NCI-H345 treated with DMSO at 0.1 percent for 48 hours (cell line): ENCODE data around the gene TSBP1.
"Not testable (repeated sequence)": the region's sequence is repeated elsewhere in the genome, so short reads cannot be mapped to it uniquely, and the experiment has no call there.

Experiments used
- DNase-seq: peaks from one replicate; lab custom pipeline; 2025; ENCODE audit not compliant: unreplicated experiment; lab: John Stamatoyannopoulos, UW

Gene TSBP1

GRCh38 chr6:32379545-32379944 is 7.8 kb upstream of the TSBP1 start:
- DNase-seq = no peak

- DNase-seq = no peak
Observed at GRCh38 chr6:32375739-32376529, 4.2 kb upstream of the TSBP1 start.

GRCh38 chr6:32371229-32371628 is 474 bp downstream of the TSBP1 start:
- DNase-seq = no peak

GRCh38 chr6:32370505-32370904 is 1.2 kb downstream of the TSBP1 start:
- no peak for DNase-seq

- no peak for DNase-seq
Observed at GRCh38 chr6:32369660-32370059, 2.0 kb downstream of the TSBP1 start.

GRCh38 chr6:32367644-32368043 is 4.1 kb downstream of the TSBP1 start:
- no peak for DNase-seq

GRCh38 chr6:32359225-32359624 is 12.5 kb downstream of the TSBP1 start:
- DNase-seq = not testable (repeated sequence)

GRCh38 chr6:32358548-32358947 is 13.2 kb downstream of the TSBP1 start:
- not testable (repeated sequence) for DNase-seq

GRCh38 chr6:32355018-32355417 is 16.7 kb downstream of the TSBP1 start:
- DNase-seq = no peak

GRCh38 chr6:32353348-32353747 is 18.4 kb downstream of the TSBP1 start:
- no peak for DNase-seq

GRCh38 chr6:32340242-32340641 is 31.5 kb downstream of the TSBP1 start:
- no peak for DNase-seq

- DNase-seq = no peak
Observed at GRCh38 chr6:32337186-32337805, 34.4 kb downstream of the TSBP1 start.

- DNase-seq = no peak
Observed at GRCh38 chr6:32332433-32332832, 39.3 kb downstream of the TSBP1 start.

- DNase-seq = no peak
Observed at GRCh38 chr6:32329141-32329540, 42.6 kb downstream of the TSBP1 start.

- DNase-seq = no peak
Observed at GRCh38 chr6:32327103-32327502, 44.6 kb downstream of the TSBP1 start.

GRCh38 chr6:32318501-32318900 is 53.2 kb downstream of the TSBP1 start:
- no peak for DNase-seq

- no peak for DNase-seq
Observed at GRCh38 chr6:32317541-32317940, 54.2 kb downstream of the TSBP1 start.

- no peak for DNase-seq
Observed at GRCh38 chr6:32313964-32314363, 57.7 kb downstream of the TSBP1 start.

GRCh38 chr6:32298632-32299336 is 72.9 kb downstream of the TSBP1 start:
- DNase-seq = no peak

- not testable (repeated sequence) for DNase-seq
Observed at GRCh38 chr6:32294980-32295379, 76.7 kb downstream of the TSBP1 start.

- DNase-seq = no peak
Observed at GRCh38 chr6:32294566-32294965, 77.1 kb downstream of the TSBP1 start.

- DNase-seq = no peak
Observed at GRCh38 chr6:32293695-32294094, 78.0 kb downstream of the TSBP1 start.
